CD8-positive, alpha-beta memory T cell (primary cell): ENCODE measurements around the gene TENT4A. TPM values are rescaled to one million over a fixed set of nuclear protein-coding genes. Genes with fewer than 3 reads are reported as not detected.
A peak's percentile ranks its signal among the peaks of the same experiment; 100 is the strongest.

Experiments used
- CTCF ChIA-PET: fragments of 350-600 bp; sonication (Branson Sonifier 250); formaldehyde crosslinking; loops from one replicate; lab custom pipeline; 2021; ENCODE audit warnings: antibody characterized with exemption; lab: Charles Lee
- POLR2A ChIA-PET: fragments of 350-600 bp; sonication (Branson Sonifier 250); formaldehyde crosslinking; loops from one replicate; lab custom pipeline; 2021; ENCODE audit warnings: antibody characterized with exemption; lab: Charles Lee
- DNase-seq, 5 donors: peaks; one replicate each; pipeline versions ENCODE4 v3.0.0 to v3.0.0-alpha.2; 2020 to 2022; ENCODE audit warnings: mixed read lengths in 1 of 5
- H3K27ac ChIP-seq: one replicate; pipeline ENCODE4 v1.7.0; 2013; ENCODE audit warnings: low read depth, mild to moderate bottlenecking, low read length, moderate library complexity
- H3K27me3 ChIP-seq: 2 replicates; pipeline ENCODE4 v1.7.0; 2013; ENCODE audit warnings: low read length, mild to moderate bottlenecking; ENCODE audit not compliant: insufficient read depth, poor library complexity, severe bottlenecking
- H3K36me3 ChIP-seq: 2 replicates; pipeline ENCODE4 v1.7.0; 2013; ENCODE audit warnings: mild to moderate bottlenecking, low read length, moderate library complexity; ENCODE audit not compliant: insufficient read depth
- H3K4me1 ChIP-seq: 2 replicates; pipeline ENCODE4 v1.7.0; 2013; ENCODE audit warnings: mild to moderate bottlenecking, low read length, moderate library complexity; ENCODE audit not compliant: insufficient read depth
- H3K4me3 ChIP-seq: 2 replicates; pipeline ENCODE4 v1.7.0; 2013; ENCODE audit warnings: mild to moderate bottlenecking, low read length
- H3K9me3 ChIP-seq: 2 replicates; pipeline ENCODE4 v1.7.0; 2013; ENCODE audit warnings: mild to moderate bottlenecking, low read length
- H3K27ac Mint-ChIP-seq, 8 donors: one replicate each; pipeline ENCODE4 v1.8.0; 2020 to 2021; ENCODE audit warnings: mixed read lengths in 8 of 8, mild to moderate bottlenecking in 6 of 8, inconsistent platforms in 3 of 8, moderate library complexity in 3 of 8
- H3K27me3 Mint-ChIP-seq, 2 donors: one replicate each; pipeline ENCODE4 v1.8.0; 2020 to 2021; ENCODE audit warnings: mixed read lengths in 2 of 2, mild to moderate bottlenecking in 1 of 2, moderate library complexity in 1 of 2
- H3K36me3 Mint-ChIP-seq, 3 donors: one replicate each; pipeline ENCODE4 v1.8.0; 2020 to 2021; ENCODE audit warnings: mixed read lengths in 3 of 3, inconsistent platforms in 1 of 3, mild to moderate bottlenecking in 1 of 3
- H3K4me1 Mint-ChIP-seq, 3 donors: one replicate each; pipeline ENCODE4 v1.8.0; 2020 to 2021; ENCODE audit warnings: mixed read lengths in 3 of 3, inconsistent platforms in 1 of 3, mild to moderate bottlenecking in 1 of 3
- H3K4me3 Mint-ChIP-seq, 7 donors: one replicate each; pipeline ENCODE4 v1.8.0; 2020 to 2021; ENCODE audit warnings: mixed read lengths in 7 of 7, mild to moderate bottlenecking in 6 of 7, moderate library complexity in 4 of 7, inconsistent platforms in 2 of 7
- H3K9me3 Mint-ChIP-seq, 5 donors: one replicate each; pipeline ENCODE4 v1.8.0; 2020 to 2022; ENCODE audit warnings: mixed read lengths in 5 of 5, mild to moderate bottlenecking in 3 of 5, moderate library complexity in 2 of 5, inconsistent platforms in 1 of 5
- polyA plus RNA-seq: library from polyadenylated mRNA; unstranded; fragments of 300-500 nt; fragmentation: Illumina TruSeq; gene quantifications from one replicate; pipeline ENCODE4 v1.2.3, GENCODE V29; 2021
- total RNA-seq, 2 experiments: library from RNA; stranded (reverse); gene quantifications; one replicate each; pipeline ENCODE4 v1.2.3, GENCODE V29; 2021

Gene TENT4A
- total and polyA plus RNA-seq, 3 experiments from 2014 or later, result 1.1 to 28.4 (median 25.6) TPM

DNA sequence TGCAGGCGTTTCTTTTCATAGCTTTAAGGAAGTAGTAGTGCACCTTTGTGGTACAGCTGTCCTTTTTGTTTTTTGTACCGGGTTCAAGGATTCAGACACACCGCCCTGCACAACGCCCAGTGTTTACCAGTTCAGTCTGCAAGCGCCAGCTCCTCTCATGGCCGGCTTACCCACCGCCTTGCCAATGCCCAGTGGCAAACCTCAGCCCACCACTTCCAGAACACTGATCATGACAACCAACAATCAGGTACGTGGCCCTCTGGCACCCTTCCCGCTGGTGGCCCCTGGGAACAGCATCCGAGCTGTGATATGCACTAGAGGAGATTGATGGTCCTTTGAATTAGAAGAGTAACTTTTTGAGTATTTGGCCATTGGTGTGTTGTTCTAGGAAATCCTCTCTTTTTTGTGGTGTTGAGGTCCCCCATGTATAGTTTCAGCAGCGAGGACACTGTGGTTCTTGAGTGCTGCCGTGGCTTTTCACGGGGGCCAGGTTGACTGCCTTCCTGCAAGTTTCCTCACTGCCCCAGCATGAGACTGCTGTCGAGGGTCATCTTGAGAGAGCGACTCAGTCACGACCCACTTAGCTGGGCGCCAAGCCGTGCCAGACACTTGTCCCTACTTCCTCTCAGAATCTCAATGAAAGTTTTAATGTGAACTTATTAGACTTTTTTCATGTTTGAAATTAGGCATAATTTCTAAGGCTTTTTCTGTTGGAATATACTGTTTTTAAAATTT, 37.9 kb downstream of the TENT4A start:
- H3K27me3 ChIP-seq, result no peaks in the 10 kb centered on the region
- Mint-ChIP-seq H3K4me1 (peaks cover 0 to 11% (median 3%) of the 10 kb centered on the region in 3 donors), H3K4me3 (no peak overlapping the region), H3K36me3 (peaks cover 11 to 96% (median 34%) of the 10 kb centered on the region in 3 donors), H3K27ac (peak overlapping the region in 1 of 8 donors; percentile 33), H3K27me3 (no peaks in the 10 kb centered on the region), H3K9me3 (no peaks in the 10 kb centered on the region)
- no peaks in the 10 kb centered on the region for H3K9me3 ChIP-seq
- H3K36me3 ChIP-seq, result peaks cover 61% of the 10 kb centered on the region
- ChIA-PET POLR2A (no interaction called here), CTCF (no interaction called here)
- no peak for DNase-seq
- H3K4me3 ChIP-seq, result no peak overlapping the region
- no peak overlapping the region for H3K27ac ChIP-seq
- H3K4me1 ChIP-seq, result no peaks in the 10 kb centered on the region

- H3K27me3 Mint-ChIP-seq, result no peaks in the 10 kb centered on the region
- POLR2A ChIA-PET, result no interaction called here
- peaks cover 11 to 95% (median 36%) of the 10 kb centered on the region in 3 donors for H3K36me3 Mint-ChIP-seq
- Histone ChIP-seq H3K27ac (no peak overlapping the region), H3K36me3 (peaks cover 68% of the 10 kb centered on the region), H3K27me3 (no peaks in the 10 kb centered on the region), H3K9me3 (no peaks in the 10 kb centered on the region), H3K4me1 (no peaks in the 10 kb centered on the region), H3K4me3 (no peak overlapping the region)
- no peaks in the 10 kb centered on the region for H3K9me3 Mint-ChIP-seq
- no peak overlapping the region for H3K27ac Mint-ChIP-seq
- no peak for DNase-seq
- peaks cover 0 to 11% (median 3%) of the 10 kb centered on the region in 3 donors for H3K4me1 Mint-ChIP-seq
- H3K4me3 Mint-ChIP-seq, result no peak overlapping the region
- CTCF ChIA-PET, result no interaction called here
These were observed 39.0 kb downstream of the TENT4A start for GRCh38 chr5:6752236-6752635.

DNA sequence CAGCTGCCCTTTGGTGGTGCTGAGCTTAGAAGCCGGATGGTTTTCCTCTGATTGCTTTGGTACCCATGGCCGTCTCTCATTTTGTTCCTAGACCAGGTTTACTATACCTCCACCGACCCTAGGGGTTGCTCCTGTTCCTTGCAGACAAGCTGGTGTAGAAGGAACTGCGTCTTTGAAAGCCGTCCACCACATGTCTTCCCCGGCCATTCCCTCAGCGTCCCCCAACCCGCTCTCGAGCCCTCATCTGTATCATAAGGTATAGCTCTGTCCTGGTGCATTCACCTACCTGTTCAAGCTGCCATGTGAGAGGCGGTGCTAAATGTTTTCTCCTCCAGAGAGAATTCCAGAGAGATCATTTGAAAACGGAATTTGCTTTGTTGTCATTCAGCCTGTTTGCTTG, 39.5 kb downstream of the TENT4A start:
- Mint-ChIP-seq H3K27me3 (no peaks in the 10 kb centered on the region), H3K4me3 (no peak overlapping the region), H3K9me3 (no peaks in the 10 kb centered on the region), H3K36me3 (peaks cover 11 to 94% (median 36%) of the 10 kb centered on the region in 3 donors), H3K27ac (no peak overlapping the region), H3K4me1 (peaks cover 0 to 11% (median 3%) of the 10 kb centered on the region in 3 donors)
- POLR2A ChIA-PET, result no interaction called here
- CTCF ChIA-PET, result no interaction called here
- Histone ChIP-seq H3K4me1 (no peaks in the 10 kb centered on the region), H3K9me3 (no peaks in the 10 kb centered on the region), H3K27me3 (no peaks in the 10 kb centered on the region), H3K4me3 (no peak overlapping the region), H3K36me3 (peaks cover 68% of the 10 kb centered on the region), H3K27ac (no peak overlapping the region)
- no peak for DNase-seq

DNA sequence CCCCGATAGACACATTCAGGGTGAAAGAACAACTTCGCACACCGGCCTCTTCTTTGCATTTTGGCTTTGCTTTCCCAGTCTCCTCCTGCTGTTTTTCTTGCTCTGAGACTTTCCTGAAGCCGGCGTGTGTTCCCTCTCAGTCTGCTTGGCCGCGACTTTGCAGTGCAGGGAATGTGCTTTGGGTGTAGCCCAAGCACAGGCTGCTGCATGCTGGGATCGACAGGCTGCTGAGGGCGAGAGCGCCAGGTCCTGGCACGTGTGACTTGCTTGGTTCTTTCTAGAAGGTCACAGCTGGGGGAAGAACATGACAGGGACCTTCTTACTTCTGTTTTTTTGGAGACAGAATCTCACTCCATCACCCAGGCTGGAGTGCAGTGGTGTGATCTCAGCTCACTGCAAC, 40.6 kb downstream of the TENT4A start:
- Mint-ChIP-seq H3K4me1 (peaks cover 0 to 7% (median 0%) of the 10 kb centered on the region in 3 donors), H3K4me3 (no peak overlapping the region), H3K36me3 (peaks cover 11 to 89% (median 34%) of the 10 kb centered on the region in 3 donors), H3K9me3 (no peaks in the 10 kb centered on the region), H3K27ac (peak overlapping the region in 1 of 8 donors; percentile 18), H3K27me3 (no peaks in the 10 kb centered on the region)
- peaks cover 63% of the 10 kb centered on the region for H3K36me3 ChIP-seq
- no peaks in the 10 kb centered on the region for H3K9me3 ChIP-seq
- no peaks in the 10 kb centered on the region for H3K27me3 ChIP-seq
- ChIA-PET CTCF (no interaction called here), POLR2A (no interaction called here)
- no peak overlapping the region for H3K27ac ChIP-seq
- DNase-seq, result no peak
- H3K4me3 ChIP-seq, result no peak overlapping the region
- H3K4me1 ChIP-seq, result no peaks in the 10 kb centered on the region

GRCh38 chr5:6754766-6755165, 41.5 kb downstream of the TENT4A start:
- H3K36me3 ChIP-seq, result peaks cover 55% of the 10 kb centered on the region
- H3K27me3 ChIP-seq, result no peaks in the 10 kb centered on the region
- H3K9me3 Mint-ChIP-seq, result no peaks in the 10 kb centered on the region
- no peak overlapping the region for H3K4me3 ChIP-seq
- H3K36me3 Mint-ChIP-seq, result peaks cover 6 to 84% (median 34%) of the 10 kb centered on the region in 3 donors
- DNase-seq, result no peak
- no peaks in the 10 kb centered on the region for H3K4me1 Mint-ChIP-seq
- no peak overlapping the region for H3K4me3 Mint-ChIP-seq
- no peak overlapping the region for H3K27ac ChIP-seq
- H3K27me3 Mint-ChIP-seq, result no peaks in the 10 kb centered on the region
- H3K4me1 ChIP-seq, result no peaks in the 10 kb centered on the region
- no peaks in the 10 kb centered on the region for H3K9me3 ChIP-seq
- ChIA-PET POLR2A (no interaction called here), CTCF (no interaction called here)
- peak overlapping the region in 1 of 8 donors; percentile 84 for H3K27ac Mint-ChIP-seq

DNA sequence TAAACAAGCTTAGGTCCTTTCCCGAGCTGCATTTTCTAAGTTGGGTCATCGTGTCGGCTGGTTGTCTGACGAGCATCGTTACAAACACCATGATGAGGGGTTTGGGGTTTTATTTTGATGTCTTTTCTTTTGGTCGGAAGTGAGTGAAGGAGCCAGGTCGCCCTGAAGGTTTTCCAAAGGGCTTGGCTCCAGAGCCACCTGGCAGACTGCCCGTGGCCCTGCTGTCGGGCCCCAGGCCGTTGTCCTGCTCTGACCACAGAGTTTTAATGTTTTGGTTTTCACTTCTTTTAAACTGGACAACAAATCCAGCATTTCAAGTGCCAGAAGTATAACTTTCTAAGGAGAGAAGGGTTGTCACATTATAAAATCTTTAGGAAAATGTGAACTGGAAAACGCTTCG, 42.3 kb downstream of the TENT4A start:
- ChIA-PET POLR2A (no interaction called here), CTCF (no interaction called here)
- H3K27me3 Mint-ChIP-seq, result no peaks in the 10 kb centered on the region
- H3K4me3 ChIP-seq, result no peak overlapping the region
- H3K27me3 ChIP-seq, result no peaks in the 10 kb centered on the region
- DNase-seq, result no peak
- no peaks in the 10 kb centered on the region for H3K9me3 ChIP-seq
- no peak overlapping the region for H3K4me3 Mint-ChIP-seq
- peaks cover 6 to 77% (median 30%) of the 10 kb centered on the region in 3 donors for H3K36me3 Mint-ChIP-seq
- no peaks in the 10 kb centered on the region for H3K9me3 Mint-ChIP-seq
- peak overlapping the region in 1 of 8 donors; percentile 12 for H3K27ac Mint-ChIP-seq
- H3K27ac ChIP-seq, result no peak overlapping the region
- peaks cover 55% of the 10 kb centered on the region for H3K36me3 ChIP-seq
- no peaks in the 10 kb centered on the region for H3K4me1 ChIP-seq
- H3K4me1 Mint-ChIP-seq, result no peaks in the 10 kb centered on the region

DNA sequence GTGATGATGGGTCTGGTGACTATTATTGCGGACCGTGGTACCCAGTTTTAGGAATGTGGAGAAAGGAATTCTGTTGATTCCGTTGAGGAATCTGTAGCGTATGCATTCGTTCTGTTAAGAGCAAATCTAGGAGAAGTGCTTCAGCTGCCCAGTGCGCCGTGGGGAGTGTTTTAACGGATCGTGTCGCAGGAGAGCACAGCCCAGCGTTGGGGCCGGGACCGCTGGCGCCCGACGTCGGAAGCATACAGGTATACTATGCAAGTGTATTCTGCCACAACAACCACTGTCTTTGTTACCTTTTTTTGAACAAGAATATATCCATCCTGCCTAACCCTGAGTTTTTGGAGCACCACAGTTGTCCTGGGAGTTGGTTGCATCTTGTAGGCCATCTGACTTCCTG, 42.7 kb downstream of the TENT4A start:
- Mint-ChIP-seq H3K27ac (no peak overlapping the region), H3K36me3 (peaks cover 6 to 74% (median 30%) of the 10 kb centered on the region in 3 donors), H3K9me3 (no peaks in the 10 kb centered on the region), H3K4me3 (no peak overlapping the region), H3K4me1 (no peaks in the 10 kb centered on the region), H3K27me3 (no peaks in the 10 kb centered on the region)
- DNase-seq, result no peak
- no peaks in the 10 kb centered on the region for H3K27me3 ChIP-seq
- H3K36me3 ChIP-seq, result peaks cover 53% of the 10 kb centered on the region
- H3K9me3 ChIP-seq, result no peaks in the 10 kb centered on the region
- H3K4me3 ChIP-seq, result no peak overlapping the region
- no peak overlapping the region for H3K27ac ChIP-seq
- POLR2A ChIA-PET, result no interaction called here
- no peaks in the 10 kb centered on the region for H3K4me1 ChIP-seq
- CTCF ChIA-PET, result no interaction called here

DNA sequence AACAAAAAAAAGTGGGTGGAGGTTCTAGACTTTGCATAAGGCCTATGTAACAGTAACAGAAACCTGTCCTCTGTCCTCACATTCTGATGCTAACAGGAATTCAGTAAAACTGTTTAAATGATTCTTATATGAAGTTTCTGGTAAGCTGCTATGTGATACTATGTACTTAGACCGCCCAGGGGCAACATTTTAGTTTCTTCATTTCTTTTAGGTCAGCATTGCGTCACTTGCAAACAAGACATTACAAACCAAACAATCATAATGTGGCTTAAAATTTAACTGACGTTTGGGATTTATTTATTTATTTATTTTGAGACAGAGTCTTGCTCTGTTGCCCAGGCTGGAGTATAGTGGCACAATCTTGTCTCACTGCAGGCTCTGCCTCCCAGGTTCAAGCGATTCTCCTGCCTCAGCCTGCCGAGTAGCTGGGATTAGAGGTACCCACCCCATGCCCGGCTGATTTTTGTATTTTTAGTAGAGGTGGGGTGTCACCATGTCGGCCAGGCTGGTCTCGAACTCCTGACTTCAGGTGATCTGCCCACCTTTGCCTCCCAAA, 44.3 kb downstream of the TENT4A start:
- Histone ChIP-seq H3K9me3 (no peaks in the 10 kb centered on the region), H3K4me1 (no peaks in the 10 kb centered on the region), H3K4me3 (no peak overlapping the region), H3K27ac (no peak overlapping the region), H3K36me3 (peaks cover 40% of the 10 kb centered on the region), H3K27me3 (no peaks in the 10 kb centered on the region)
- ChIA-PET POLR2A (no interaction called here), CTCF (interaction anchor here (1.5 kb wide), 1 partner anchor 8 kb away, joined by 5 read pairs; no protein-coding TSS in a partner anchor)
- DNase-seq, result no peak
- Mint-ChIP-seq H3K4me1 (no peaks in the 10 kb centered on the region), H3K4me3 (no peak overlapping the region), H3K36me3 (peaks cover 3 to 59% (median 23%) of the 10 kb centered on the region in 3 donors), H3K9me3 (no peaks in the 10 kb centered on the region), H3K27ac (no peak overlapping the region), H3K27me3 (no peaks in the 10 kb centered on the region)
